HCT116 (cell line): ENCODE measurements around the gene FBXO11. TPM values are rescaled to one million over a fixed set of nuclear protein-coding genes. Genes with fewer than 3 reads are reported as not detected.

Experiments used
- ATAC-seq: fragments of 200-7000 bp; cut with Tn5 transposase; 2 replicates; pipeline ENCODE4 v1.9.1; 2020; ENCODE audit warnings: mild to moderate bottlenecking, moderate library complexity
- BruUV-seq: library from RNA; stranded (reverse); fragments of 400-500 nt; replicated peaks from 2 replicates; lab custom pipeline; 2021; lab: Mats Ljungman, UMichigan
- CTCF ChIA-PET: fragments of 300-600 bp; sonication (Branson Sonifier 250); formaldehyde crosslinking; loops from one replicate; lab custom pipeline; 2021; ENCODE audit warnings: antibody characterized with exemption; lab: Charles Lee
- POLR2A ChIA-PET: fragments of 300-600, 350-600 bp; sonication (Branson Sonifier 250); formaldehyde crosslinking; loops from one replicate; lab custom pipeline; 2021; ENCODE audit warnings: antibody characterized with exemption; lab: Charles Lee
- RAD21 ChIA-PET, 2 experiments: fragments of 300-600 bp; sonication (Branson Sonifier 250); formaldehyde crosslinking; loops; one replicate each; lab custom pipeline; 2023; ENCODE audit warnings: low total read pairs in 2 of 2; ENCODE audit not compliant: uncharacterized antibody in 2 of 2, unreplicated experiment in 2 of 2, low non-redundant PET in 1 of 2; lab: Charles Lee
- DNase-seq: peaks from one replicate; pipeline ENCODE4 v3.0.0-alpha.2; 2010; ENCODE audit warnings: low read depth, low spot score
- H2AFZ ChIP-seq: fragments of 200-600 bp; shearing (Covaris generic), sonication (generic); 2 replicates; pipeline ENCODE4 v1.6.1; 2017; ENCODE audit warnings: low read depth, mixed run types, mixed read lengths, antibody characterized with exemption, low read length; ENCODE audit not compliant: poor library complexity, severe bottlenecking
- H3K27ac ChIP-seq: 2 replicates; pipeline ENCODE4 v1.5.1; 2012; ENCODE audit warnings: low read depth, low read length
- H3K27me3 ChIP-seq: fragments of 200-600 bp; sonication (generic); 2 replicates; pipeline ENCODE4 v1.6.1; 2016; ENCODE audit warnings: mixed run types, low read length, mixed read lengths; ENCODE audit not compliant: insufficient read depth
- H3K36me3 ChIP-seq, 2 experiments: fragments of 200-500 bp in 1 of 2; fragments of 200-600 bp in 1 of 2; sonication (Bioruptor generic) in 1 of 2; sonication (generic) in 1 of 2; 2 replicates each; pipeline versions ENCODE4 v1.5.1 to v1.6.1; 2014 to 2016; ENCODE audit warnings: low read length in 2 of 2, inconsistent platforms in 1 of 2, mixed read lengths in 1 of 2, mixed run types in 1 of 2; ENCODE audit not compliant: insufficient read depth in 2 of 2, control insufficient read depth in 1 of 2
- H3K4me1 ChIP-seq, 2 experiments: fragments of 200-600 bp in 1 of 2; sonication (generic) in 1 of 2; 2 replicates each; pipeline versions ENCODE4 v1.5.1 to v1.6.1; 2012 to 2017; ENCODE audit warnings: low read length in 2 of 2, inconsistent platforms in 1 of 2, mild to moderate bottlenecking in 1 of 2, mixed read lengths in 1 of 2, mixed run types in 1 of 2, moderate library complexity in 1 of 2; ENCODE audit not compliant: insufficient read depth in 2 of 2, control insufficient read depth in 1 of 2
- H3K4me2 ChIP-seq: fragments of 200-600 bp; sonication (generic); 2 replicates; pipeline ENCODE4 v1.6.1; 2017; ENCODE audit warnings: mixed run types, low read length, mixed read lengths
- H3K4me3 ChIP-seq, 2 experiments: fragments of 200-600 bp in 1 of 2; sonication (generic) in 1 of 2; replicated peaks in 1 of 2; 2 replicates each; pipeline ENCODE4 v1.5.1; 2011 to 2016; ENCODE audit warnings: low read length in 2 of 2, control low read depth in 1 of 2, low read depth in 1 of 2, mild to moderate bottlenecking in 1 of 2, mixed read lengths in 1 of 2, mixed run types in 1 of 2
- H3K79me2 ChIP-seq: fragments of 200-600 bp; sonication (generic); 2 replicates; pipeline ENCODE4 v1.6.1; 2017; ENCODE audit warnings: mild to moderate bottlenecking, mixed run types, low read length, moderate library complexity, mixed read lengths; ENCODE audit not compliant: insufficient read depth
- H3K9ac ChIP-seq: fragments of 200-600 bp; sonication (generic); 2 replicates; pipeline ENCODE4 v1.6.1; 2016; ENCODE audit warnings: low read length, mixed read lengths
- H3K9me2 ChIP-seq: fragments of 200-600 bp; sonication (generic), shearing (Covaris generic); 2 replicates; pipeline ENCODE4 v1.6.1; 2017; ENCODE audit warnings: mixed run types, mild to moderate bottlenecking, moderate library complexity; ENCODE audit not compliant: insufficient read depth
- H3K9me3 ChIP-seq, 2 experiments: fragments of 200-500 bp in 1 of 2; fragments of 200-600 bp in 1 of 2; sonication (Bioruptor generic) in 1 of 2; sonication (generic) in 1 of 2; 2 replicates each; pipeline ENCODE4 v1.6.1; 2014 to 2017; ENCODE audit warnings: low read length in 2 of 2, mixed read lengths in 2 of 2, inconsistent platforms in 1 of 2, low read depth in 1 of 2, mild to moderate bottlenecking in 1 of 2, mixed run types in 1 of 2, moderate library complexity in 1 of 2; ENCODE audit not compliant: control insufficient read depth in 1 of 2, insufficient read depth in 1 of 2
- H4K20me1 ChIP-seq: fragments of 200-600 bp; sonication (generic), shearing (Covaris generic); 2 replicates; pipeline ENCODE4 v1.6.1; 2017; ENCODE audit warnings: mixed run types, mild to moderate bottlenecking, moderate library complexity; ENCODE audit not compliant: insufficient read depth
- ATF3 ChIP-seq: IDR thresholded peaks from 2 replicates; pipeline ENCODE4 v1.6.1; 2012
- CBX3 ChIP-seq: IDR thresholded peaks from 2 replicates; pipeline ENCODE4 v1.6.1; 2012; ENCODE audit warnings: low read depth
- CEBPB ChIP-seq: IDR thresholded peaks from 2 replicates; pipeline ENCODE4 v1.6.1; 2012; ENCODE audit warnings: low read depth
- CTCF ChIP-seq, 3 experiments: fragments of 200-600 bp in 1 of 3; sonication (generic) in 1 of 3; IDR thresholded peaks in 2 of 3; conservative IDR thresholded peaks in 1 of 3; 2 replicates each; pipeline ENCODE4 v1.5.1; 2012 to 2017; ENCODE audit warnings: low read depth in 2 of 3, low read length in 2 of 3, antibody characterized with exemption in 1 of 3, borderline replicate concordance in 1 of 3, control low read depth in 1 of 3, mild to moderate bottlenecking in 1 of 3, mixed read lengths in 1 of 3, mixed run types in 1 of 3, moderate library complexity in 1 of 3; ENCODE audit not compliant: insufficient read depth in 1 of 3
- EGR1 ChIP-seq: IDR thresholded peaks from 2 replicates; pipeline ENCODE4 v1.6.1; 2012; ENCODE audit warnings: low read depth
- ELF1 ChIP-seq: IDR thresholded peaks from 2 replicates; pipeline ENCODE4 v1.6.1; 2012; ENCODE audit warnings: low read depth, borderline replicate concordance
- FOSL1 ChIP-seq: IDR thresholded peaks from 2 replicates; pipeline ENCODE4 v1.6.1; 2012; ENCODE audit warnings: low read depth
- MAX ChIP-seq: IDR thresholded peaks from 2 replicates; pipeline ENCODE4 v1.6.1; 2012
- POLR2AphosphoS5 ChIP-seq: IDR thresholded peaks from 2 replicates; pipeline ENCODE4 v1.6.1; 2011; ENCODE audit warnings: mild to moderate bottlenecking, low read depth, low read length, moderate library complexity
- RAD21 ChIP-seq: IDR thresholded peaks from 2 replicates; pipeline ENCODE4 v1.6.1; 2012; ENCODE audit warnings: low read depth, mild to moderate bottlenecking
- REST ChIP-seq: IDR thresholded peaks from 2 replicates; pipeline ENCODE4 v1.6.1; 2012; ENCODE audit warnings: low read depth
- SIN3A ChIP-seq: IDR thresholded peaks from 2 replicates; pipeline ENCODE4 v1.6.1; 2012; ENCODE audit warnings: low read depth
- SP1 ChIP-seq: IDR thresholded peaks from 2 replicates; pipeline ENCODE4 v1.6.1; 2012; ENCODE audit warnings: low read depth
- SRF ChIP-seq: IDR thresholded peaks from 2 replicates; pipeline ENCODE4 v1.6.1; 2012; ENCODE audit warnings: low read depth
- TCF7L2 ChIP-seq: IDR thresholded peaks from 2 replicates; pipeline ENCODE4 v1.7.0; 2011; ENCODE audit warnings: borderline replicate concordance, inconsistent platforms; ENCODE audit not compliant: insufficient read depth, insufficient read length; ENCODE audit errors: extremely low read depth
- YY1 ChIP-seq: IDR thresholded peaks from 2 replicates; pipeline ENCODE4 v1.6.1; 2011; ENCODE audit warnings: low read length, low read depth, moderate library complexity, mild to moderate bottlenecking; ENCODE audit not compliant: insufficient replicate concordance; ENCODE audit errors: extremely low read depth
- ZFX ChIP-seq: fragments of 450-650 bp; IDR thresholded peaks from 2 replicates; pipeline ENCODE4 v1.6.1; 2017
- ZNF274 ChIP-seq: fragments of 200-500 bp; sonication (Bioruptor generic); IDR thresholded peaks from 2 replicates; pipeline ENCODE4 v1.6.1; 2014; ENCODE audit warnings: mild to moderate bottlenecking, low read depth, low read length, inconsistent platforms
- intact Hi-C: fragments of 100-400 bp; cut with micrococcal nuclease; formaldehyde crosslinking; loops from 2 replicates; pipeline ENCODE4 v1.10.0; 2022
- total RNA-seq: library from RNA; stranded (reverse); gene quantifications from one replicate; pipeline ENCODE4 v1.2.1, GENCODE V29; 2021; ENCODE audit not compliant: unreplicated experiment

Gene FBXO11
- total RNA-seq, 1 experiment from 2014 or later: 60.2 TPM

- peak overlapping the region; percentile 72 to 90 for H3K4me3 ChIP-seq
- no TSS peak for BruUV-seq
- H3K4me1 ChIP-seq: peaks cover 6 to 25% of the 10 kb centered on the region in 2 experiments; a peak in 3 of 4 replicates
- no peaks in the 10 kb centered on the region for H3K9me2 ChIP-seq
- TF ChIP-seq POLR2AphosphoS5: no peak
- TF ChIP-seq EGR1: no peak
- no peak for TF ChIP-seq ZNF274
- no peak for TF ChIP-seq SIN3A
- TF ChIP-seq SP1: no peak
- no peak for TF ChIP-seq TCF7L2
- TF ChIP-seq CTCF (IDR thresholded peaks at IDR 0.05 in 2 of 3, conservative IDR thresholded peaks at IDR 0.05 in 1 of 3; ENCODE audit: borderline replicate concordance in 1 of 3, insufficient read depth in 1 of 3, low read depth in 2 of 3, low read length in 2 of 3): no peak
- no peak for TF ChIP-seq ATF3
- no peak for TF ChIP-seq FOSL1
- no peak for TF ChIP-seq CEBPB
- no peak for TF ChIP-seq CBX3
- TF ChIP-seq RAD21: no peak
- TF ChIP-seq YY1: no peak
- TF ChIP-seq MAX: no peak; the same call in 1 of the 2 replicates
- no peak for TF ChIP-seq REST
- TF ChIP-seq SRF: no peak
- TF ChIP-seq ELF1: no peak
- TF ChIP-seq ZFX: no peak
- no peak overlapping the region for H2AFZ ChIP-seq
- ChIA-PET POLR2A (no interaction called here), RAD21 (no interaction called here), CTCF (no interaction called here)
- intact Hi-C loops: loop anchor here (5.0 kb wide), 1 partner anchor 323 kb away; no protein-coding TSS in a partner anchor
- H4K20me1 ChIP-seq: peaks cover 31% of the 10 kb centered on the region
- H3K9me3 ChIP-seq: no peaks in the 10 kb centered on the region
- DNase-seq (no peak), ATAC-seq (no peak)
- H3K27me3 ChIP-seq: no peaks in the 10 kb centered on the region
- H3K79me2 ChIP-seq: peaks cover 56% of the 10 kb centered on the region
- H3K36me3 ChIP-seq: no peaks in the 10 kb centered on the region
- H3K9ac ChIP-seq: peak overlapping the region; percentile 60
- peak overlapping the region; percentile 58 for H3K27ac ChIP-seq
- peak overlapping the region; percentile 96 for H3K4me2 ChIP-seq
These were observed 121.9 kb downstream of the FBXO11 start for GRCh38 chr2:47784352-47784851.
